AG04449 (cell line): Measurements from ENCODE around the gene BOK.

Experiments
- CTCF ChIA-PET: fragments of 350-600 bp; formaldehyde crosslinking; extraction: SDS; loops from one replicate; lab custom pipeline; 2021; ENCODE audit warnings: antibody characterized with exemption; lab: Yijun Ruan, JAX
- POLR2A ChIA-PET: fragments of 400-600, 350-600 bp; formaldehyde crosslinking; extraction: SDS; loops from one replicate; lab custom pipeline; 2020; ENCODE audit warnings: antibody characterized with exemption, inconsistent platforms; lab: Yijun Ruan, JAX
- DNase-seq: peaks from one replicate; pipeline ENCODE4 v3.0.0-alpha.2; 2010; ENCODE audit warnings: low read depth, low spot score
- H3K4me3 ChIP-seq: 2 replicates; pipeline ENCODE4 v1.5.1; 2011; ENCODE audit warnings: low read depth, mild to moderate bottlenecking, control low read depth, low read length
- TF ChIP-seq, protein P1 (sequence below): IDR thresholded peaks from one replicate; pipeline ENCODE4 v1.5.1; 2011; ENCODE audit warnings: mild to moderate bottlenecking, moderate library complexity, low read length, control low read depth, inconsistent platforms; ENCODE audit not compliant: insufficient read depth; ENCODE audit errors: missing control alignments

The BOK gene

DNA sequence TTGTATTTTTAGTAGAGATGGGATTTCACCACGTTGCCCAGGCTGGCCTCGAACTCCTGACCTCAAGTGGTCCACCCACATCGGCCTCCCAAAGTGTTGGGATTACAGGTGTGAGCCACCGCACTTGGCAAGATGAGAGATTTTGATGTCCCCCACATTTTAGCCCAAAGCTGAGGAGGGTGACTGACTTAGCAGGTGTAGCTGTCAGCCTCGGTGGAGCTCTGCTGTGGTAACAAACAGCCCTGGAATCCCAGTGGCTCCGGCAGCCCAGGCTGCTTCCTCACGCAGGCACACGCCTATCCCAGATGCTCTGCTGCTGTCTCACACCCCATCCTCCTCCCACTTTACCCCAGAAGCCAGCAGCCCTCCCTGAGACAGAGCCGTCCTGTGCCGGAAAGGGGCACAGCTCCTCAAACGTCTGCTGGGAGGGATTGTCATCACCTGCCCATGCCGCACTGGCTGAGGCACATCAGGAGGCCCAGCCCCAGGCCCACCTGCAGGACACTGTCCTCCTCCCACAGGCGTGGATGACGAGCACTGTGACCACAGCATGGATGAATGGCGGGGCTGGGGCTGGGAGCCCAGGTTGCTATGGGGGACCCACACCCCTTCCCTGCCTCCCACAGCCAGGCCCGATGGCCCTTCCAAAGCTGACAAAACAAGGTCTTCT lies 10.6 kb upstream of the BOK start:
- POLR2A ChIA-PET = interaction anchor here (1.7 to 1.8 kb wide), 2 partner anchors 10 to 12 kb away, joined by 12 read pairs; partner anchors contain the start of gene BOK
- TF ChIP-seq, protein P1, sequence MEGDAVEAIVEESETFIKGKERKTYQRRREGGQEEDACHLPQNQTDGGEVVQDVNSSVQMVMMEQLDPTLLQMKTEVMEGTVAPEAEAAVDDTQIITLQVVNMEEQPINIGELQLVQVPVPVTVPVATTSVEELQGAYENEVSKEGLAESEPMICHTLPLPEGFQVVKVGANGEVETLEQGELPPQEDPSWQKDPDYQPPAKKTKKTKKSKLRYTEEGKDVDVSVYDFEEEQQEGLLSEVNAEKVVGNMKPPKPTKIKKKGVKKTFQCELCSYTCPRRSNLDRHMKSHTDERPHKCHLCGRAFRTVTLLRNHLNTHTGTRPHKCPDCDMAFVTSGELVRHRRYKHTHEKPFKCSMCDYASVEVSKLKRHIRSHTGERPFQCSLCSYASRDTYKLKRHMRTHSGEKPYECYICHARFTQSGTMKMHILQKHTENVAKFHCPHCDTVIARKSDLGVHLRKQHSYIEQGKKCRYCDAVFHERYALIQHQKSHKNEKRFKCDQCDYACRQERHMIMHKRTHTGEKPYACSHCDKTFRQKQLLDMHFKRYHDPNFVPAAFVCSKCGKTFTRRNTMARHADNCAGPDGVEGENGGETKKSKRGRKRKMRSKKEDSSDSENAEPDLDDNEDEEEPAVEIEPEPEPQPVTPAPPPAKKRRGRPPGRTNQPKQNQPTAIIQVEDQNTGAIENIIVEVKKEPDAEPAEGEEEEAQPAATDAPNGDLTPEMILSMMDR = no peak
- no peak overlapping the region for H3K4me3 ChIP-seq
- no peak for DNase-seq
- CTCF ChIA-PET = interaction anchor here (1.4 to 1.6 kb wide), 2 partner anchors 8 to 10 kb away, joined by 3 to 10 read pairs; partner anchors contain the start of gene BOK

DNA sequence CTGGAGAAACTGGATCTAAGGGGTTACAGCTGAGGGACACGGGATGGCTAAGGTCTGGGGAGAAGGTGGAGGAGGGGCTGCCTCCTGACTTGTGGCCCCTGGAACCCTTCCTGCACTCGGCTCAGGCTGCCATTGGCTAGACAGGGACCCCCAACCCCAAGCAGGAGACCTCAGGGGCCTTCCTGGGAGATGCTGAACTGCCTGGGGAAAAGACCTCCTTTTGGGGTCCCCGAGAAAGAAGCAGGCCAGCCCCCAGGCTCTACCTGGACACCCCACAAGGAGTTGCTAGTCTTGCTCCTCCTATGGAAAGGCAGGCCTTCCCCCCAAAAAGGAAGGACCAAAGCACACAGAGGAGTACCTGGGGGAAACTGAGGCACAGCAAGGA lies 10.1 kb upstream of the BOK start:
- TF ChIP-seq, protein P1 = no peak

DNA sequence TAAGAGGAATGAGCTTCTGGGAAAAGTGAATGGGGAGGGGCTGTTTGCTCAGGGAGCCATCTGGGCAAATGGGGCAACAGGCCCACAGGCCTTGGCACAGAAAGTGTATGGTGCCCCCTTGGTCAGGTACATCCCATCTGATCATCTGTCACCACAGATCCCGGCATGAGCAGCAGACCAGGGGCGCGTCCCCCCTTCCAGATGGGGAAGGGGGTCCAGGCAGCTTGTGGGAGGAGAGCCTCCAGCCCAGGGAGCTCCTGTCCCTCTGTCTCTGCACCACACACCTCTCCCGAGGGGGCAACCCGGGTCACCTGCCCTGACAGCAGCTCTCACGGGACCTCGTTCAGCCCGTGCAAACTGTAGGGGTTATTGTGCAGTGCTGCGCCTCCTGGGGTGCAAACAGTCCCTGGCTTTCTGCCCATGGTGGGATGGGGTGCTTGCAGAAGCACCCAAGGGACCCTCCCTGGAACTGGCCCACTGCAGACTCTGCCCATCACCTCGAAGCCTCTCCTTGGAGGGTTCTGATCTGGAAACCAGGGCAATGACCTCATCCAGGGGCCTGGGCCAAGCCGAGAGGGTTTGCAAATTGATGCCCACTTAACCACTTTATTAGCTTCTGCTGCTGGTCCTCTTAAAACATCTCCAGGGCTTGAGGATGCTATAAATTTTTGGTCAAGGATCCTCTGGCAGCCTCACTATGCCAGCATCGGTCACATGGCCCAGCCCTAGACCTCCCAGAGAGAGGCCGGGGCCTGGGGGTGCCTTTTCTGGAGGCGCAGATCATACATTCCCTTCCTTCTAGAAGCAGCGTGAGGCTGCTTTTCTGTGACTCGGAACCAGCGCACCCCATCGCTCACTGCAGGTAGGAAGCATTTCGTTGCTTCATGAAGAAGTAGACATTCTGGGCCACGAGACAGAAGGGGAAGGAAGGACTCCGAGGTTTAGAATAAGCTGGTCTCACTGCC lies 7.6 kb upstream of the BOK start:
- no peak for DNase-seq
- TF ChIP-seq, protein P1 = no peak
- ChIA-PET CTCF (no interaction called here), POLR2A (no interaction called here)
- no peak overlapping the region for H3K4me3 ChIP-seq

More for the DNA sequence above, 10.1 kb upstream of the BOK start:
- CTCF ChIA-PET = interaction anchor here (1.6 kb wide), 1 partner anchor 9 kb away, joined by 10 read pairs; the partner anchor contains the start of gene BOK
- no peak overlapping the region for H3K4me3 ChIP-seq
- POLR2A ChIA-PET = interaction anchor here (1.7 kb wide), 1 partner anchor 10 kb away, joined by 12 read pairs; the partner anchor contains the start of gene BOK
- no peak for DNase-seq

DNA sequence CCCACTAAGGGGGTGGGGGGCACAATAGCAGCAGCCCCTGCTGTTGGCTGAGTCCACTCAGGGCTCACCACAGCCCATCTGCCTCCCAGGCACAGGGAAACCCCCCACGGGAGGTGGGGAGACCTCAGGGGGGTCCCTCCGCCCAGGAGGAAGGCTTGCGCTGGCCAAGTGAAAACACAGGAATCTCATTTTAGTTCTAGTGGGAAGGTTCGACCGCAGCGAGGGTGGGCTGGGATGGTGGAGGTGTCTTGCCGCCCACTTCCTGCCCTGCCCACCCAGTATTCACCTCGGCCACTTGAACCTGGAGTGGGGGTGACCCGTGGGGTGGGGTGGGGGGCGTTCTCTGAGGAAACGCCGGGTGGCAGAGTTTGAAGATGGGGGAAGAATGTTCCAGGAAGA lies 6.9 kb upstream of the BOK start:
- TF ChIP-seq, protein P1 = no peak
- no peak for DNase-seq
- ChIA-PET CTCF (no interaction called here), POLR2A (no interaction called here)
- H3K4me3 ChIP-seq = no peak overlapping the region

DNA sequence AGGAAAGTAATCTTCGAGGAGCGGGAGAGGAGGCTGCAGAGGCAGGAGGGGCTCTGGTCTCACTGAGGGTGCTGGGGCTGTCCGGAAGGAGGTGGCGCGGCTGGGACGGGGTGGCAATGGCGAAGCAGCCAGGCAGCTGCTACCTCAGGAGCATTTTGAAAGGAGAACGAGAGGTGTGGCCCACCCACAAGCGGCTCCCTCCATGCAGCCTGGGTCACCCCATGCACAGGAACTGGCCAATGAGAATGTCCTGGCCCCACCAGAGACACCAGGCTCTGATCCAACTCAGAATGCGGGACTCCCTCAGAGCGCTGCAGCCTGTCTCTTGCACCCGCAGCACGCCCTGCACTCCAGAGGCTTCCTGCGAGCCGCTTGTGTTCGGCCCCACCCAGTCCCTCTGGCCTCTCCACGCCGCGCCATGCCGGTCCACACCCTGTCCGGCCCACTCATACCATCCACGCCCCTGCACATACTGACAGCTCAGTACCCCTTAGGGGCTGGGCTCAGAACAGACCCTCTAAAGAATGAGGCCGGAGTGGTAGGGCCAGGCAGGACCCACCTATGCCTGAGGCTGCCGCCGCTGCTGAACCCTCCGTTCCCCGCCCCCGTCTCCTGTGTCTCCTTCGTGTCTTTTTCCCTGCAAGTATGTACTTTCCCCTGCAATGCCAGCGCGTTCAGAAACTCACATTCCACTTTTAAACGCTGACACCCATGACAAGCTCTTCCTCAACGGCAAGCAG lies 6.4 kb upstream of the BOK start:
- TF ChIP-seq, protein P1 = no peak
- DNase-seq = no peak
- POLR2A ChIA-PET = no interaction called here
- H3K4me3 ChIP-seq = no peak overlapping the region
- CTCF ChIA-PET = no interaction called here
